Neuron (in vitro differentiated cells): ENCODE measurements around the gene ZBTB38.

ENCODE experiments used
- H2AFZ ChIP-seq: one replicate; pipeline ENCODE4 v1.6.1; 2013; ENCODE audit warnings: low read depth, mild to moderate bottlenecking, inconsistent platforms, low read length, moderate library complexity
- H3K27me3 ChIP-seq: one replicate; pipeline ENCODE4 v1.6.1; 2013; ENCODE audit warnings: low read length; ENCODE audit not compliant: insufficient read depth
- H3K36me3 ChIP-seq: one replicate; pipeline ENCODE4 v1.6.1; 2013; ENCODE audit warnings: low read length; ENCODE audit not compliant: insufficient read depth
- H3K4me1 ChIP-seq: one replicate; pipeline ENCODE4 v1.6.1; 2013; ENCODE audit warnings: low read length; ENCODE audit not compliant: insufficient read depth
- H3K4me3 ChIP-seq: 2 replicates; pipeline ENCODE4 v1.5.1; 2013; ENCODE audit warnings: mild to moderate bottlenecking, low read length, moderate library complexity
- H3K9me3 ChIP-seq: one replicate; pipeline ENCODE4 v1.6.1; 2013; ENCODE audit warnings: low read length

ZBTB38 gene

GRCh38 chr3:141379250-141379966 lies 11.1 kb downstream of the ZBTB38 start:
- no peak overlapping the region for H3K4me3 ChIP-seq
- H3K36me3 ChIP-seq, result peaks cover 6% of the 10 kb centered on the region
- no peaks in the 10 kb centered on the region for H3K27me3 ChIP-seq
- H3K9me3 ChIP-seq, result peaks cover 4% of the 10 kb centered on the region
- no peaks in the 10 kb centered on the region for H3K4me1 ChIP-seq
- H2AFZ ChIP-seq, result no peak overlapping the region

GRCh38 chr3:141380279-141380678 lies 12.0 kb downstream of the ZBTB38 start:
- Histone ChIP-seq H3K27me3 (no peaks in the 10 kb centered on the region), H3K4me3 (no peak overlapping the region), H3K36me3 (peaks cover 6% of the 10 kb centered on the region), H3K4me1 (peaks cover 1% of the 10 kb centered on the region), H3K9me3 (peaks cover 3% of the 10 kb centered on the region), H2AFZ (no peak overlapping the region)

- H3K36me3 ChIP-seq, result peaks cover 6% of the 10 kb centered on the region
- no peak overlapping the region for H2AFZ ChIP-seq
- H3K4me1 ChIP-seq, result peaks cover 4% of the 10 kb centered on the region
- no peak overlapping the region for H3K4me3 ChIP-seq
- no peaks in the 10 kb centered on the region for H3K9me3 ChIP-seq
- no peaks in the 10 kb centered on the region for H3K27me3 ChIP-seq
Measured at GRCh38 chr3:141380987-141381386, 12.7 kb downstream of the ZBTB38 start.

GRCh38 chr3:141382571-141382970 lies 14.3 kb downstream of the ZBTB38 start:
- peaks cover 6% of the 10 kb centered on the region for H3K36me3 ChIP-seq
- H3K9me3 ChIP-seq, result no peaks in the 10 kb centered on the region

GRCh38 chr3:141383555-141384129 lies 15.3 kb downstream of the ZBTB38 start:
- Histone ChIP-seq H2AFZ (no peak overlapping the region), H3K4me3 (no peak overlapping the region), H3K4me1 (peaks cover 11% of the 10 kb centered on the region), H3K36me3 (peaks cover 6% of the 10 kb centered on the region), H3K27me3 (no peaks in the 10 kb centered on the region), H3K9me3 (no peaks in the 10 kb centered on the region)

More at GRCh38 chr3:141382571-141382970, 14.3 kb downstream of the ZBTB38 start:
- no peak overlapping the region for H3K4me3 ChIP-seq
- no peaks in the 10 kb centered on the region for H3K27me3 ChIP-seq
- H3K4me1 ChIP-seq, result peaks cover 9% of the 10 kb centered on the region
- H2AFZ ChIP-seq, result no peak overlapping the region

GRCh38 chr3:141384157-141384556 lies 15.9 kb downstream of the ZBTB38 start:
- peaks cover 11% of the 10 kb centered on the region for H3K4me1 ChIP-seq
- no peak overlapping the region for H2AFZ ChIP-seq
- no peaks in the 10 kb centered on the region for H3K9me3 ChIP-seq
- no peak overlapping the region for H3K4me3 ChIP-seq
- H3K27me3 ChIP-seq, result no peaks in the 10 kb centered on the region
- H3K36me3 ChIP-seq, result peaks cover 6% of the 10 kb centered on the region

- peaks cover 6% of the 10 kb centered on the region for H3K36me3 ChIP-seq
- no peak overlapping the region for H3K4me3 ChIP-seq
- no peaks in the 10 kb centered on the region for H3K27me3 ChIP-seq
- no peaks in the 10 kb centered on the region for H3K9me3 ChIP-seq
- no peak overlapping the region for H2AFZ ChIP-seq
- peaks cover 11% of the 10 kb centered on the region for H3K4me1 ChIP-seq
Measured at GRCh38 chr3:141384575-141384974, 16.3 kb downstream of the ZBTB38 start.

GRCh38 chr3:141385406-141386125 lies 17.3 kb downstream of the ZBTB38 start:
- Histone ChIP-seq H3K4me3 (no peak overlapping the region), H2AFZ (no peak overlapping the region), H3K4me1 (peaks cover 11% of the 10 kb centered on the region), H3K9me3 (no peaks in the 10 kb centered on the region), H3K27me3 (no peaks in the 10 kb centered on the region), H3K36me3 (peaks cover 6% of the 10 kb centered on the region)

- H3K36me3 ChIP-seq, result peaks cover 4% of the 10 kb centered on the region
- peaks cover 11% of the 10 kb centered on the region for H3K4me1 ChIP-seq
- H3K9me3 ChIP-seq, result no peaks in the 10 kb centered on the region
- no peak overlapping the region for H3K4me3 ChIP-seq
- H2AFZ ChIP-seq, result no peak overlapping the region
- no peaks in the 10 kb centered on the region for H3K27me3 ChIP-seq
Measured at GRCh38 chr3:141386126-141386488, 17.8 kb downstream of the ZBTB38 start.

- Histone ChIP-seq H3K4me3 (no peak overlapping the region), H3K36me3 (peaks cover 4% of the 10 kb centered on the region), H3K4me1 (peaks cover 17% of the 10 kb centered on the region), H3K27me3 (no peaks in the 10 kb centered on the region), H3K9me3 (no peaks in the 10 kb centered on the region), H2AFZ (no peak overlapping the region)
Measured at GRCh38 chr3:141386611-141387111, 18.4 kb downstream of the ZBTB38 start.

GRCh38 chr3:141387516-141387915 lies 19.2 kb downstream of the ZBTB38 start:
- Histone ChIP-seq H3K36me3 (no peaks in the 10 kb centered on the region), H3K9me3 (no peaks in the 10 kb centered on the region), H3K4me3 (no peak overlapping the region), H3K27me3 (no peaks in the 10 kb centered on the region), H2AFZ (no peak overlapping the region), H3K4me1 (peaks cover 25% of the 10 kb centered on the region)

GRCh38 chr3:141388395-141388794 lies 20.1 kb downstream of the ZBTB38 start:
- H3K4me3 ChIP-seq, result no peak overlapping the region
- H3K36me3 ChIP-seq, result no peaks in the 10 kb centered on the region
- H2AFZ ChIP-seq, result no peak overlapping the region
- no peaks in the 10 kb centered on the region for H3K27me3 ChIP-seq
- H3K4me1 ChIP-seq, result peaks cover 34% of the 10 kb centered on the region
- no peaks in the 10 kb centered on the region for H3K9me3 ChIP-seq
